ENCODE results near the gene TSPAN6. TPM values are rescaled to one million over a fixed set of nuclear protein-coding genes. Genes with fewer than 3 reads are reported as not detected.

The TSPAN6 gene
- total RNA-seq, 1 donor: 37.3 TPM

GRCh38 chrX:100643956-100644860, 7.6 kb upstream of the TSPAN6 start, which contains the start of gene SRPX2:
SRPX2 (plus strand) TSS chrX:100644199; CDS start chrX:100646323, 2,124 bp downstream.
- peaks cover 5% of the 10 kb centered on the region for H3K27me3 ChIP-seq (ENCODE audit: insufficient read depth, low read length)
- peak within 1 kb of the TSS; percentile 18 for H2AFZ ChIP-seq (ENCODE audit: low read length)

GRCh38 chrX:100643212-100643611, 6.6 kb upstream of the TSPAN6 start:
- DNase-seq (ENCODE audit: insufficient read length, low spot score, missing footprints): no peak
- Histone ChIP-seq H3K4me1 (ENCODE audit: insufficient read depth, low read length) (peaks cover 37% of the 10 kb centered on the region), H3K9me3 (ENCODE audit: low read depth, low read length) (no peaks in the 10 kb centered on the region), H4K20me1 (ENCODE audit: insufficient read depth, low read length) (no peaks in the 10 kb centered on the region), H2AFZ (ENCODE audit: low read length) (peak overlapping the region; percentile 18), H3K27me3 (ENCODE audit: insufficient read depth, low read length) (peaks cover 13% of the 10 kb centered on the region), H3K27ac (ENCODE audit: low read depth, low read length) (peak overlapping the region; percentile 84), H3K4me2 (ENCODE audit: insufficient read depth, low read length) (peak overlapping the region; percentile 91), H3K36me3 (ENCODE audit: insufficient read depth, low read length) (no peaks in the 10 kb centered on the region), H3K79me2 (ENCODE audit: insufficient read depth, low read length) (peaks cover 13% of the 10 kb centered on the region), H3K4me3 (ENCODE audit: insufficient read depth, low read length) (no peak overlapping the region)
- no peak for TF ChIP-seq CTCF (IDR thresholded peaks at IDR 0.05; ENCODE audit: extremely low read depth, low read depth, low read length)

More at GRCh38 chrX:100643956-100644860, 7.6 kb upstream of the TSPAN6 start, which contains the start of gene SRPX2:
- Histone ChIP-seq H3K4me1 (ENCODE audit: insufficient read depth, low read length) (peaks cover 47% of the 10 kb centered on the region), H3K4me3 (ENCODE audit: insufficient read depth, low read length) (peak within 1 kb of the TSS; percentile 70), H3K4me2 (ENCODE audit: insufficient read depth, low read length) (peak within 1 kb of the TSS; percentile 91), H3K79me2 (ENCODE audit: insufficient read depth, low read length) (peaks cover 13% of the 10 kb centered on the region), H3K36me3 (ENCODE audit: insufficient read depth, low read length) (no peaks in the 10 kb centered on the region), H4K20me1 (ENCODE audit: insufficient read depth, low read length) (no peaks in the 10 kb centered on the region), H3K9me3 (ENCODE audit: low read depth, low read length) (no peaks in the 10 kb centered on the region), H3K27ac (ENCODE audit: low read depth, low read length) (peak within 1 kb of the TSS; percentile 85)
- DNase-seq (ENCODE audit: insufficient read length, low spot score, missing footprints): peak; percentile 88
- no peak for TF ChIP-seq CTCF (IDR thresholded peaks at IDR 0.05; ENCODE audit: extremely low read depth, low read depth, low read length)

GRCh38 chrX:100642290-100642689, 5.7 kb upstream of the TSPAN6 start:
- Histone ChIP-seq H3K27ac (ENCODE audit: low read depth, low read length) (no peak overlapping the region), H2AFZ (ENCODE audit: low read length) (no peak overlapping the region), H3K27me3 (ENCODE audit: insufficient read depth, low read length) (peaks cover 12% of the 10 kb centered on the region)

More at GRCh38 chrX:100642290-100642689, 5.7 kb upstream of the TSPAN6 start:
- Histone ChIP-seq H3K36me3 (ENCODE audit: insufficient read depth, low read length) (no peaks in the 10 kb centered on the region), H3K4me2 (ENCODE audit: insufficient read depth, low read length) (no peak overlapping the region), H3K79me2 (ENCODE audit: insufficient read depth, low read length) (peaks cover 13% of the 10 kb centered on the region), H3K4me1 (ENCODE audit: insufficient read depth, low read length) (peaks cover 28% of the 10 kb centered on the region), H3K4me3 (ENCODE audit: insufficient read depth, low read length) (no peak overlapping the region), H3K9me3 (ENCODE audit: low read depth, low read length) (no peaks in the 10 kb centered on the region), H4K20me1 (ENCODE audit: insufficient read depth, low read length) (no peaks in the 10 kb centered on the region)
- no peak for TF ChIP-seq CTCF (IDR thresholded peaks at IDR 0.05; ENCODE audit: extremely low read depth, low read depth, low read length)
- no peak for DNase-seq (ENCODE audit: insufficient read length, low spot score, missing footprints)
